Right cardiac atrium (tissue), 5 donors: ENCODE data around the gene OTUD3. TPM values are rescaled to one million over a fixed set of nuclear protein-coding genes. Genes with fewer than 3 reads are reported as not detected.
"Not testable (repeated sequence)": the region's sequence is repeated elsewhere in the genome, so short reads cannot be mapped to it uniquely, and the experiment has no call there.

Source experiments
- ATAC-seq, 2 donors: fragments of 200-7000 bp; cut with Tn5 transposase; one replicate each; pipeline versions ENCODE4 v1.8.0 to v1.9.1; 2020; ENCODE audit warnings: moderate library complexity in 2 of 2, mild to moderate bottlenecking in 1 of 2
- DNase-seq, 3 donors: peaks; one replicate each; pipeline ENCODE4 v3.0.0-alpha.2; 2020
- H3K27ac ChIP-seq: one replicate; pipeline ENCODE4 v1.5.1; 2013; ENCODE audit warnings: mild to moderate bottlenecking, low read length, control low read depth, moderate library complexity
- H3K27me3 ChIP-seq: one replicate; pipeline ENCODE4 v1.6.1; 2013; ENCODE audit not compliant: control insufficient read depth, insufficient read depth
- H3K4me1 ChIP-seq: one replicate; pipeline ENCODE4 v1.6.1; 2013; ENCODE audit warnings: low read length; ENCODE audit not compliant: control insufficient read depth, insufficient read depth
- H3K4me3 ChIP-seq: one replicate; pipeline ENCODE4 v1.5.1; 2013; ENCODE audit warnings: low read length, control low read depth
- H3K9me3 ChIP-seq: one replicate; pipeline ENCODE4 v1.6.1; 2013; ENCODE audit warnings: low read length; ENCODE audit not compliant: control insufficient read depth
- WGBS: extraction: QIAGEN DNeasy Blood & Tissue Kit; methylation state at CpG from one replicate; pipeline ENCODE4 v1.1.7; 2013; 5-methylcytosine and 5-hydroxymethylcytosine counted together
- intact Hi-C, 4 donors: fragments of 100-400 bp; cut with DNase I; formaldehyde crosslinking; loops; one replicate each; pipeline versions ENCODE4 v1.11.0 to v1.14.0; 2022 to 2023
- polyA plus RNA-seq: library from polyadenylated mRNA; stranded (reverse); fragments of 200-250 nt; gene quantifications from one replicate; pipeline ENCODE4 v1.2.3, GENCODE V29; 2013
- total RNA-seq, 4 donors: library from RNA; stranded (reverse); fragmentation: NEBNext Ultra II Directional; extraction: Animal tissue kit (Norgen Biotek cat#: 25700); gene quantifications; one replicate each; pipeline ENCODE4 v1.2.1, GENCODE V29; 2021
- donor health status: healthy with polysubstance abuse.
- donor health status: DM: no; HTN: yes; CAD: no.
- donor health status: DM: no; HTN: no; CAD: no.
- donor health status: DM: no; HTN: yes; CAD: no; lungs with severe emphysema.
- donor health status: DM: yes; HTN: yes; CAD: no.

Gene OTUD3
- total and polyA plus RNA-seq, 5 donors = 2.8 to 6.2 (median 4.9) TPM

- H3K4me3 ChIP-seq, ATAC-seq, DNase-seq, H3K9me3 ChIP-seq, intact Hi-C loops, H3K27ac ChIP-seq, H3K27me3 ChIP-seq, H3K4me1 ChIP-seq: not testable (repeated sequence)
- 81% methylated on average over 2 of the region's 2 CpGs for WGBS
These were observed 12.7 kb upstream of the OTUD3 start for GRCh38 chr1:19869453-19869852.

- Histone ChIP-seq H3K27me3 (no peaks in the 10 kb centered on the region), H3K4me1 (no peaks in the 10 kb centered on the region), H3K4me3 (no peak overlapping the region), H3K27ac (no peak overlapping the region), H3K9me3 (no peaks in the 10 kb centered on the region)
- intact Hi-C loops = no loop called here
- DNase-seq (no peak), ATAC-seq (no peak)
- 28% methylated on average over 5 of the region's 5 CpGs for WGBS
These were observed 12.3 kb upstream of the OTUD3 start for GRCh38 chr1:19869929-19870328.

- 59% methylated on average over 7 of the region's 7 CpGs for WGBS
These were observed 10.0 kb upstream of the OTUD3 start for GRCh38 chr1:19872190-19872589.

DNA sequence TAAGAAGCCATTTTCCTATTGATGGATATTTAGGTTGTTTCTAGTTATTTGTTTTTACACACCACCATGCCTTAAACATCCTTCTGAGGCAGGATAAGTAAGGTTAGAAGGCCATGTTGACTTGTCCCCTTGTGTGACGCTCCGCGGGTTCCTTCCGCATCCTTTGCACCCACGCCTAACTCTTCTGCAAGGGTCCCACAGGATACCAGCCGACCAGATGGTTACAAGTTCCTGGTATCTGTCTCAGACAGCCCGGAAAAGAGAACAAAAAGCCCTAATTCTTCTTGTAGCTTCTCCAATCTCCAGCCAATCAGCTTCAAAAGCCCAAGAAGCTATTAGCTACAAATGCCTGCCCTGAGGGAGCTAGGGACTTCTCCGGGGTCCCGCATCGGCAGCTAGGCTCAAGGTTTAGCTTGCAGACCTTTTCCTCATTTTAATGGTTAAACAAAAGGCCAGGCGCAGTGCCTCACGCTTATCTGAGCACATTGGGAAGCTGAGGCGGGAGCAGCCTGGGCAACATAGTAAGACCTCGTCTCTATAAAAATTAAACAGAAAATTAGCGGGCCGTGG is 4.9 kb upstream of the OTUD3 start:
- H3K4me3 ChIP-seq = no peak overlapping the region
- H3K9me3 ChIP-seq = no peaks in the 10 kb centered on the region
- intact Hi-C loops = no loop called here
- no peak overlapping the region for H3K27ac ChIP-seq
- no peak for DNase-seq
- ATAC-seq = no peak
- no peaks in the 10 kb centered on the region for H3K4me1 ChIP-seq
- no peaks in the 10 kb centered on the region for H3K27me3 ChIP-seq
- 74% methylated on average over 16 of the region's 16 CpGs for WGBS

More at GRCh38 chr1:19872190-19872589, 10.0 kb upstream of the OTUD3 start:
- Histone ChIP-seq H3K9me3 (no peaks in the 10 kb centered on the region), H3K4me3 (no peak overlapping the region), H3K4me1 (no peaks in the 10 kb centered on the region), H3K27ac (no peak overlapping the region), H3K27me3 (no peaks in the 10 kb centered on the region)
- intact Hi-C loops = no loop called here
- DNase-seq = no peak
- no peak for ATAC-seq

GRCh38 chr1:19877821-19878636 is 4.2 kb upstream of the OTUD3 start:
- WGBS = 69% methylated on average over 19 of the region's 19 CpGs
- no peak overlapping the region for H3K27ac ChIP-seq
- ATAC-seq (no peak), DNase-seq (no peak)
- H3K4me3 ChIP-seq = no peak overlapping the region
- no peaks in the 10 kb centered on the region for H3K27me3 ChIP-seq
- intact Hi-C loops = no loop called here
- peaks cover 1% of the 10 kb centered on the region for H3K4me1 ChIP-seq
- H3K9me3 ChIP-seq = no peaks in the 10 kb centered on the region

DNA sequence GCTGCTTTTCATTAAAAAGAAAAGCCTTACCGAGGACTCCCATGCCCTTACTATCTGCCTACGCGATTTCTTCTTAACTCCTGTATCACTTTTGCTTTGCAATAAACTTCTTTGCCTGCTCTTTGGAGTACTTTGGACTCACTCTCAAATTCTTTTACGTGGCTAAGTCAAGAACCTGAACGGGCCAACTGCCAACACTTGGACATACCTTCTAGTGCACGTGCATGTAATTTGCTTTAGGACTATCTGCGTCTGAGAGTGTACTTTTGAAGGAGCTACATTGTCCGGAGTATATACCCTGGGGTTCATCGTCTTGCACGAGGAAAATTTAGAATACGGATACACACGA is 3.6 kb upstream of the OTUD3 start:
- ATAC-seq (no peak), DNase-seq (no peak)
- intact Hi-C loops = no loop called here
- Histone ChIP-seq H3K27ac (no peak overlapping the region), H3K27me3 (no peaks in the 10 kb centered on the region), H3K9me3 (no peaks in the 10 kb centered on the region), H3K4me1 (peaks cover 4% of the 10 kb centered on the region), H3K4me3 (no peak overlapping the region)
- 80% methylated on average over 12 of the region's 12 CpGs for WGBS

DNA sequence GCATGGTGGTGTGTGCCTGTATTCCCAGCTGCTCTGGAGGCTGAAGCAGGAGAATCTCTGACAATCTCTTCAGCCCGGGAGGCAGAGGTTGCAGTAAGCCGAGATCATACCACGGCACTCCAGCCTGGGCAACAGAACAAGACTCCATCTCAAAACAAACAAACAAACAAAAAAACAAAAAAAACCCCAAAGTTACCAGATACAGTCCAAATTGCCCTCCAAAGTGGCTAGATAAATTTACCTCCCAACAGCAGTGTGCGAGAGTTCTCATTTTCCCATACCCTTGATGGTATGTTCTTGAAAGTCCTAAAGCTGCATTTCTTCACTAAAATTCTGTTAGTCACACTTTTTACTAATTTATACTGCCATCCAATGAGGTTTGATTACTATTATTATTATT is 3.0 kb upstream of the OTUD3 start:
- ATAC-seq (no peak), DNase-seq (no peak)
- no peaks in the 10 kb centered on the region for H3K27me3 ChIP-seq
- no peaks in the 10 kb centered on the region for H3K9me3 ChIP-seq
- H3K4me1 ChIP-seq = peaks cover 10% of the 10 kb centered on the region
- intact Hi-C loops = no loop called here
- no peak overlapping the region for H3K4me3 ChIP-seq
- 81% methylated on average over 4 of the region's 4 CpGs for WGBS
- no peak overlapping the region for H3K27ac ChIP-seq

DNA sequence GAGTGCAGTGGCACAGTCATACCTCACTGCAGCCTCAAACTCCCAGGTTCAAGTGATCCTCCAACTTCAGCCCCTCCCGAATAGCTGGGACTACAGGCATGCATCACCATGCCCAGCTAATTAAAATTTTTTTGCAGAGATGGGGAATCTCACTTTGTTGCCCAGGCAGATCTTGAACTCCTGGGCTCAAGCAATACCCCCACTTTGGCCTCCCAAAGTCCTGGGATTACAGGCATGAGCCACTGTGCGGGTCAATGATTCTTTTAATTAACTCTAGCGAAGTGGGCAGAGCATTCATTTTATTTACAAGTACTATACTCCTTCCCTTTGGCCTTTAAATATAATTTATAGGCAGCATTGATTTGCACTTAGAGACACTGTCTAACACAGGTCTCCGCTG is 2.5 kb upstream of the OTUD3 start:
- no peak for DNase-seq
- intact Hi-C loops = no loop called here
- Histone ChIP-seq H3K4me3 (no peak overlapping the region), H3K4me1 (peaks cover 10% of the 10 kb centered on the region), H3K9me3 (no peaks in the 10 kb centered on the region), H3K27ac (no peak overlapping the region), H3K27me3 (no peaks in the 10 kb centered on the region)
- ATAC-seq = no peak
- 89% methylated on average over 4 of the region's 4 CpGs for WGBS

DNA sequence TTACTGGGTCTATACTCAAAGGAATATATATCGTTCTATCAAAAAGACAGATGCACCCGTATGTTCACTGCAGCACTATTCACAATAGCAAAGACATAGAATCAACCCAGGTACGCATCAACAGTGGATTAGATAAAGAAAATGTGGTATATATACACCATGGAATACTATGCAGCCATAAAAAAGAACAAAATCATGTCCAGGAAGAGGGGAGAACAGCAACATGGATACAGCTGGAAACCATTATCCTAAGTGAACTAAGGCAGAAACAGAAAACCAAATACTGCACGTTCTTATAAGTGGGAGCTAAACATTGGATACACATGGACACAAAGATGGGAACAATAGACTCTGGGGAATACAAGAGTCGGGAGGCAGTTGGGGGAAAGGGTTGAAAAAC is 1.4 kb upstream of the OTUD3 start:
- whole genome bisulfite sequencing = 75% methylated on average over 5 of the region's 5 CpGs
- H3K4me1 ChIP-seq = peaks cover 14% of the 10 kb centered on the region
- ATAC-seq, H3K27ac ChIP-seq, H3K9me3 ChIP-seq, H3K4me3 ChIP-seq, DNase-seq, intact Hi-C loops, H3K27me3 ChIP-seq: not testable (repeated sequence)

DNA sequence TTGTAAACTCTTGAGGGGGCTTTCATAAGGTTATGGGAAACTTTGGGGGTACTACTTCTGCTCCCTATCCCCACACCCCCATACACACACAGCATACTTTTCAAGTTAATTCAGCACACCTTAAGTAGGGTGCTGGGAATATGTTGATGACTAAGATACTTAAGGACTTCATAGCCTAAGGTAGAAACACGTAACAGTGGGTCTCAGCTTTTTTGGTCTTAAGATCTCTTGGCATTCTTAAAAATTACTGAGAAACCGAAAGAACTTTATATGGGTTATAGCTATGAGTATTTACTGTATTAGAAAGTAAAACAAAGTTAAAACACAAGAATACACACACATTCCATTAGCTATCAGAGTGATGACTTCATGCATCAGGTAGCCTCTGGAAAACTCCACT is 2.1 kb downstream of the OTUD3 start:
- intact Hi-C loops = no loop called here
- no peak for ATAC-seq
- H3K4me3 ChIP-seq = no peak overlapping the region
- no peaks in the 10 kb centered on the region for H3K9me3 ChIP-seq
- H3K27me3 ChIP-seq = no peaks in the 10 kb centered on the region
- 89% methylated on average over 2 of the region's 2 CpGs for WGBS
- no peak overlapping the region for H3K27ac ChIP-seq
- no peak for DNase-seq
- peaks cover 14% of the 10 kb centered on the region for H3K4me1 ChIP-seq

GRCh38 chr1:19885821-19886220 is 3.6 kb downstream of the OTUD3 start:
- Histone ChIP-seq H3K27me3 (no peaks in the 10 kb centered on the region), H3K9me3 (no peaks in the 10 kb centered on the region), H3K27ac (no peak overlapping the region), H3K4me3 (no peak overlapping the region), H3K4me1 (peaks cover 14% of the 10 kb centered on the region)
- ATAC-seq = no peak
- intact Hi-C loops = no loop called here
- DNase-seq = no peak
- 89% methylated on average over 2 of the region's 2 CpGs for WGBS
